NCI-H1930 (cell line): ENCODE results near the gene NOP56.

Source experiments
- DNase-seq, 2 experiments: peaks; one replicate each; lab custom pipeline; 2025; lab: John Stamatoyannopoulos, UW

The NOP56 gene, protein sequence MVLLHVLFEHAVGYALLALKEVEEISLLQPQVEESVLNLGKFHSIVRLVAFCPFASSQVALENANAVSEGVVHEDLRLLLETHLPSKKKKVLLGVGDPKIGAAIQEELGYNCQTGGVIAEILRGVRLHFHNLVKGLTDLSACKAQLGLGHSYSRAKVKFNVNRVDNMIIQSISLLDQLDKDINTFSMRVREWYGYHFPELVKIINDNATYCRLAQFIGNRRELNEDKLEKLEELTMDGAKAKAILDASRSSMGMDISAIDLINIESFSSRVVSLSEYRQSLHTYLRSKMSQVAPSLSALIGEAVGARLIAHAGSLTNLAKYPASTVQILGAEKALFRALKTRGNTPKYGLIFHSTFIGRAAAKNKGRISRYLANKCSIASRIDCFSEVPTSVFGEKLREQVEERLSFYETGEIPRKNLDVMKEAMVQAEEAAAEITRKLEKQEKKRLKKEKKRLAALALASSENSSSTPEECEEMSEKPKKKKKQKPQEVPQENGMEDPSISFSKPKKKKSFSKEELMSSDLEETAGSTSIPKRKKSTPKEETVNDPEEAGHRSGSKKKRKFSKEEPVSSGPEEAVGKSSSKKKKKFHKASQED

DNA sequence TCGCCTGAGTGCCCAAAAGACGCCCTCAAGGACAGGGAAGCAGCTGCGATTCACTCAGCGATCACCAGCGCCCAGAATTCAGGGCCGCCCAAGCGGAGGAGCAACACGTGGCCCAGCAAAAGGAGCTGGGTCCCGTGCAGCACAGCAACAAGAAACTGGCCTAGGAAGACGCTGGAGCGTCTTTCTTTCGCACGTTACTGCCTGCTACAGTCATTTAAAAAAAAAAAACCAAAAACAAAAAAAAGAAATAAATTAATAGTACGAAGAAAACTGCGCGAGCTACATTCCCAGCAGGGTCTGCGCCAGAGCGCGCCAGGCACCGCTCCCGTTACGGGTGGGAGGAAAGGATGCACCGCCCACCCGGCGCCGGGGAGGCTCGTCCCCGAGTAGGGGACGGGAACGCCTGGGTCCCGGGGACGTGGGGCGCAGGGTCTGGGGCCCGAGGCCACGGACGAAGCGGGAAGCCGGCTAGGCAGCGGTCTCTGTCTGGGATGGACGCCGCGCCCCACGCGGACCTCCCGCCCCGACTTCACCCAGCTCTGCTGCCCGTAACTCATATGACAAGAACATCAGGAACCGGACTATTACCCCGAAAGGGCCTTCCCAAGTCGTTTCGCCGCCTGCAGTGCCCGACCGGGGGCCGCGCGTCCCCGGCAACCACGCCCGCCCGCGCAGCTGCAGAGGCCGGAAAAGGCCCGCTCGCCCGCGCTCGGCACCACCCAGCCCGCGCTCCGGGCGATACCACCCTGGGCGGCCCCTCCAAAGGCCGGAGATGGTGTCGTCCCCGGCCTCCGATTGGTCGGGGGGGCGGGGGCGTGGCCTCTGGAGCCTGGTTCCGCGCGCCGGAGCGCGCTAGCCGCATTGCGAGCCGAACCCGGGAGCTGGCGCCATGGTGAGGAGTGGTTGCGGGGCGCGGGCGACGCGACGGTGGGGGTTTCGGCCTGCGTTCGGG is at the start of gene NOP56:
TSS of gene NOP56 (plus strand) at position 861 of the 952 bp plus-strand sequence. CDS start at position 890, 29 bp downstream.
- DNase-seq: peak; percentile 82 to 92

DNA sequence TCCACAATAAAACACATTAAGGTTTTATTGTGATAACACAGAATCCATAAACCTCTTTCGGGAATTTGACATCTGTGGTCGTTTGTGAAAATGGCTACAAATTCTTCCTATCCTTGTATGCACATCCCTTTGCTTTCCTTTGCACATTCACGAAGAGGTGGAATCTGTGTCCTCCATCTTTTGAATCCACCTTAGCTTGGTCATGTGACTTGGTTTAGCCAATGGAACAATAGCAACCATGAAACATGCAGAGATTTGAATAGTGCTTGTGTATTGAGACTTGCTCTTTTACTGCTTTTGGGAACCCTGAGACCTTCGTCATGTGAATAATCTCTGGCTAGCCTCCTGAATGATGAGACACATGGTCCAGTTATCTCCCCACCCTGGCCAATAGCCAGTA is 49.7 kb upstream of the NOP56 start:
- DNase-seq: no peak

- no peak for DNase-seq
These were observed 48.5 kb upstream of the NOP56 start for GRCh38 chr20:2603816-2604505.

DNA sequence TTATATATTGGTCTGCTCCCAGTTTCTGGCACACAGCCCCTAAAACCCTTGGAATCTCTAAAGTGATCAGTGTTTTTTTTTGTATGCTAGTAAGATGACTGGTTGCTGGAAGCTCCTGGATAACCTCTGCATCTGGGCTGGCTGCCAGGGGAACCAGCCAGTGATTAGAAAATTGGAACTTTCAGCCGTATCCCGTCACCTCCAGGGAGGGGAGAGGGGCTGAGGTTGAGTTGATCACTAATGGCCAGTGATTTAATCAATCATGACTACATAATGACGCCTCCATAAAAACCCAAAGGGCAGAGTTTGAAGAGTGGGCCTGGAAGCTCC is 48.0 kb upstream of the NOP56 start:
- no peak for DNase-seq

DNA sequence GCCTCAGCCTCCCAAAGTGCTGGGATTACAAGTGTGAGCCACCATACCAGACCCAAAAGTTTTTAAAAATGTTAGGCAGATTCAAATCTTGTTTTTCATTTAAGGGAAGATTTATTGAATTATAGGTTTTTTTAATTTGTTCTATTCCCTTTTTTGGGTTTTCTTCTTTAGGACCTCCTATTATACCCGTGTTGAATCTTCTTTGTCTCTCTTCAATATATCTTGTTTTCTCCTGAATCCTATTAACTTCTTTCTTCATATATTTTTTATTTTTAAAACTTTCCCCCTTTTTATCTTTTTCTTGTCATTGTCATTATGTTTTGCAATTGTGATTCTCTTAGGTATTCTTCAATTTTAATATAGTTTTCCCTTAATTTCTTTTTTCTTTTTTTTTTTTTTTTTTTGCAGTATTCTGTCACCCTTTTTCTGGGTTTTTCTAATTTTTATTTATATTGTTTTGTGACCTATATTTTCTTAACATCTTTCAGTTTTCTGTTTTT is 45.9 kb upstream of the NOP56 start:
- no peak for DNase-seq

- DNase-seq: no peak
These were observed 42.1 kb upstream of the NOP56 start for GRCh38 chr20:2610326-2610725.

- DNase-seq: no peak
These were observed 41.3 kb upstream of the NOP56 start for GRCh38 chr20:2610941-2611720.

GRCh38 chr20:2612073-2612472 is 40.4 kb upstream of the NOP56 start:
- no peak for DNase-seq

DNA sequence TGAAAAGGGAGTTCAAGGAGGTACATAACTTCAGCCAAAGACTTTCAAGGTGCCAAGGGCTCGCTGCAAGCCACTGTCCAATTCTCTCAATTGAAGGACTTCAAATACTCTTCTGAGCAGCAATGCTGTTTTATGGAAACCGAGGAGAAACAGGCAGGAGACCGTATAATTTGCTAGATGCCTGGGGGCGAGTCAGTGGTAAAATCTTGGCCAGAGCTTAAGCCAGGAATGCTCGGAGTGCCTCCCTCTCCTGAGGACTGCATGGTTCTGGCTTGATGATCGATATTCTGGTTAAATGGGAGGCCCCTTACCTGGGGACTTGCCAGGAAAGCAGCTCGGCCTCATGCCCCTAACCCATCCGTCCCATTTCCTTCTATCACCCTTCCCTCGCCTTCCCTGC is 35.8 kb upstream of the NOP56 start:
- DNase-seq: no peak

DNA sequence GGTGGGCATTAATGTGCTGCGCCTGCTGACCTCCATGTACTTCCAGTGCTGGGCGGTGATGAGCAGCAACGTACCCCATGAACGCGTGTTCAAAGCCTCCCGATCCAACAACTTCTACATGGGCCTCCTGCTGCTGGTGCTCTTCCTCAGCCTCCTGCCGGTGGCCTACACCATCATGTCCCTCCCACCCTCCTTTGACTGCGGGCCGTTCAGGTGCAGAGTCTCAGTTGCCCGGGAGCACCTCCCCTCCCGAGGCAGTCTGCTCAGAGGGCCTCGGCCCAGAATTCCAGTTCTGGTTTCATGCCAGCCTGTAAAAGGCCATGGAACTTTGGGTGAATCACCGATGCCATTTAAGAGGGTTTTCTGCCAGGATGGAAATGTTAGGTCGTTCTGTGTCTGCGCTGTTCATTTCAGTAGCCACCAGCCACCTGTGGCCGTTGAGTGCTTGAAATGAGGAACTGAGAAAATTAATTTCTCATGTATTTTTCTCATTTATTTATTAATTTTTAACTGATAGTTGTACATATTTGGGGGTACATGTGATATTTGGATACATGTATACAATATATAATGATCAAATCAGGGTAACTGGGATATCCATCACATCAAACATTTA is 35.2 kb upstream of the NOP56 start:
- no peak for DNase-seq

GRCh38 chr20:2618815-2619214 is 33.6 kb upstream of the NOP56 start:
- DNase-seq: no peak

- DNase-seq: no peak
These were observed 33.1 kb upstream of the NOP56 start for GRCh38 chr20:2619337-2619736.

DNA sequence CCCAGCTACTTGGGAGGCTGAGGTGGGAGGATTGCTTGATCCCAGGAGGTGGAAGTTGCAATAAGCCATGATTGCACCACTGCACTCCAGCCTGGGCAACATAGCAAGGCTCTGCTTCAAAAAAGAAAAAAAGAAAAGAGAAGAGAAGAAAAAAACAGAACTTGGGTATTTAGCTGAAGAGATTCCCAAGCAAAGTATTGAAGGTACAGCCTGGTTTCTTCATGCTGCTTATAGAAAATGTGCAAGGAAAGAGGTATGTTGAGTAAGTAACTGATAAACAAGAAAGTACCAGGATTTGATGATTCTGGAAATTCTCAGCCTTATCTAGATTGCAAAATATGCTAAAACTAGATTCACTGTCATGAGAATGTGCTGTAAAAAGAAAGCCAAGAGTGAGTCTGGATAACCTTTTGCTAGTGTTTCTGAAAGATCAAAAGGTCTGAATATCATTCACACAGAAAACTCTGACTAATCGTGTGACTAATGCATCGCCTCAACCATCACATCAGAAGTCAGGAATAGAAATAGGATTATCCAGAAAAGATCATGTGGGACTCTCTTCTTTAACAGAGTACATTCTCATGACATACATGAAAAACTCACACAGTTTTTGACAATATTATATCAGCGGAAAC is 32.4 kb upstream of the NOP56 start:
- no peak for DNase-seq

DNA sequence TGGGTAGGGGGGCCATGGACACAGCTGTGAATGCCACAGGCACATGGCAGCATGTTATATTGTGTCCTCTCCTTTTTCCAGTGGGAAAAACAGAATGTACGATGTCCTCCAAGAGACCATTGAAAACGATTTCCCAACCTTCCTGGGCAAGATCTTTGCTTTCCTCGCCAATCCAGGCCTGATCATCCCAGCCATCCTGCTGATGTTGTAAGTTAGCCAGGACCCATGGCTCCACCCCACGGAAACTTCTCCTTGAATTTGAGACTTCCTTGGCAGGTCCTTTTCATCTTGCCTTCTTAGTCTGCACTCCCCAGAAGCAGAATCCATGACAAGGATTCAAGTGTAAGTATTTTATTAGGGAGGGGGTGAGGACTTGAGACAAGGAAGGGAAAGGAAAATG is 28.2 kb upstream of the NOP56 start:
- no peak for DNase-seq

DNA sequence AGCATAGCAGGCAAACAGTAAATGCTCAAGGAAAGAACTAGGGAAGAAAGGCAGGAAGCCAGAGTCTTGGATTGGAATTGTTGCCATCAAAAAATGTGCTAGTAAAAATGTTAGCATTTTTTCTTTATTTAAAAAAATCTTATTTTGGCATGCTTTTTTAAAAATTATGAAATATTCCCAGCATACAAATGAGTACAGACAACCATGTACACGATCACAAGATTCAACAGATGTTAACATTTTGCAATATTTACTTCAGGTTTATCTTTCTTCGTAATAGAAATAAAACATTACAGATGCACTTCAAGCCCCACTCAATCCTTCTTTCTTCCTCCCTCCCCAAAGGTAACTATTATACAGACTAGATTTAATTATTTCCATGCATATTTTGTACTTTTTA is 27.4 kb upstream of the NOP56 start:
- DNase-seq: no peak

DNA sequence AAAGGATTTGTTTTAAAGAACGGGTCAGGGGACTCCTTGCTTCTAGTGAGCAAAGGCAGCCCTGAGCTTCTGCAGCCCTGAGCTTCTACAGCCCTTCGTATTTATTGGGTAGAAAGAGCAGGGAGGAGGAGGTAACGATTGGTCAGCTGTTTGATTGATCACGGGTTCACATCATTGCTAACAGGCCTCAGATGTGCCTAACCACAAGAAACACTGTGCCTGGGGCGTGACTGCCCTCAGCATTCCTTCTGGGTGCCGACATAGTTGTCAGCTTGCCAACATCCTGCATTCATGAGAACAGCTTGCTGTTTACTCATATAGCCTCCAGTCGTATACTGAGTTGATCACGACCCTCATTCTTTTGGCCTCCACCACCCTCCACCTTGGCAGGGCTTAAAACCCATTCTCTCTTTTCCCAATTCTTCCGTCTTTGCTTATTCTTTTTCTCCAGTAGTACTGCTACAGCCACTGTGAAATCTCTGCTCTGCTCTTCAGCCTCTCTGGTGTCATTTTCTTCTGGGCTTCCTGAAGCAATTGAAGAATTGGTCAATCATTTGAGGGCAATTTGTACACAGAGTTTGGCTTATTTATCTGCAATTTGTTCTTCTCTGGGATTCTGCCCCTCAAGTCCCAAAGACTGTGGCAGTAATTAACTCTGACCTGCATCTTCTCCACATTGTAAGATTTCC is 25.4 kb upstream of the NOP56 start:
- DNase-seq: no peak

- DNase-seq: no peak
These were observed 21.2 kb upstream of the NOP56 start for GRCh38 chr20:2631228-2631627.

DNA sequence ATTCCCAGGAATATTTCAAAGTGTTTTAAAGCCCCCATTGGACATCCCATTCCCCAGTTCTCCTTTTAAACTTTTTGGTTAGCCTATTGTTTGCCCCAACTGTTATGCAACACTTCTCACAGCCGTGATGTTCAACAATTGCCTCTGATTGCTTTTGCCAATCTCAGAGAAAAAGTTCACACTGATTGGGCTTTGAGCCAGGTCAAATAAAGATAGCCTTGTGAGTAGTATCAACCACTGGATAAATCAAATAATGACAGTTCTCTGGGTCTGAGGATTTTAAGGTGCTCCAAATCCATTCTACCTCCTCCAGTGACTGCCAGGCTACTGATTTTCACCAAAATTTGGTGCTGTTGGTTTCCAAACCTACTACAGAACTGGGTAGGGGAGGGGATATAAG is 19.1 kb upstream of the NOP56 start:
- DNase-seq: no peak

DNA sequence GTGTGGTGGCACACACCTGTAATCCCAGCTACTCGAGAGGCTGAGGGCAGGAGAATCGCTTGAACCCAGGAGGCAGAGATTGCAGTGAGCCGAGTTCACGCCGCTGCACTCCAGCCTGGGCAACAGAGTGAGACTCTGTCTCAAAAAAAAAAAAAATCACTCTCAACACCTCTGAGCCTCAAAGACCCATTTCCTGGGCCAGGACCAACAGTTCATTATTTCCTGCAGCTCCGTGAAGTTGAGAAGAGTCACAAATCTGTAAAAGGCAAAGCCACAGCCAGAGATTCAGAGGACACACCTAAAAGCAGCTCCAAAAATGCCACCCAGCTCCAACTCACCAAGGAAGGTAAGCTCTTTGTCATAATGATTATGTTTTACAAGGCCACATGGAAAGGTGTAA is 15.2 kb upstream of the NOP56 start:
- no peak for DNase-seq

GRCh38 chr20:2640260-2640659 is 12.2 kb upstream of the NOP56 start:
- DNase-seq: no peak
